SJCRH30 (cell line): ENCODE data around the gene C1QL2. TPM values are rescaled to one million over a fixed set of nuclear protein-coding genes. Genes with fewer than 3 reads are reported as not detected.

Source experiments
- DNase-seq, 2 experiments: peaks; one replicate each; pipeline ENCODE4 v3.0.0-alpha.2; 2015 to 2020
- H3K27ac ChIP-seq: fragments of 250-450 bp; sonication (Bioruptor Pico); 2 replicates; pipeline ENCODE4 v1.5.1; 2020; ENCODE audit warnings: mild to moderate bottlenecking, moderate library complexity
- H3K27me3 ChIP-seq: fragments of 250-450 bp; sonication (Bioruptor Pico); 2 replicates; pipeline ENCODE4 v1.5.1; 2020; ENCODE audit warnings: mild to moderate bottlenecking, moderate library complexity
- H3K36me3 ChIP-seq: fragments of 250-450 bp; sonication (Bioruptor Pico); 2 replicates; pipeline ENCODE4 v1.5.1; 2020; ENCODE audit warnings: mild to moderate bottlenecking, moderate library complexity
- H3K4me1 ChIP-seq: fragments of 250-450 bp; sonication (Bioruptor Pico); 2 replicates; pipeline ENCODE4 v1.5.1; 2020; ENCODE audit warnings: mild to moderate bottlenecking, moderate library complexity
- H3K4me3 ChIP-seq: fragments of 250-450 bp; sonication (Bioruptor Pico); 2 replicates; pipeline ENCODE4 v1.5.1; 2020; ENCODE audit warnings: mild to moderate bottlenecking, moderate library complexity
- H3K9me3 ChIP-seq: fragments of 250-450 bp; sonication (Bioruptor Pico); replicated peaks from 2 replicates; pipeline ENCODE4 v1.5.1; 2020; ENCODE audit warnings: mild to moderate bottlenecking, moderate library complexity
- total RNA-seq: library from RNA; depleted of rRNA; stranded (reverse); fragments of >200 nt; shearing (Covaris generic); gene quantifications from 2 replicates; pipeline ENCODE4 v1.2.3, GENCODE V29; 2014

Gene C1QL2
- total RNA-seq, 1 experiment from 2014 or later: not detected

DNA sequence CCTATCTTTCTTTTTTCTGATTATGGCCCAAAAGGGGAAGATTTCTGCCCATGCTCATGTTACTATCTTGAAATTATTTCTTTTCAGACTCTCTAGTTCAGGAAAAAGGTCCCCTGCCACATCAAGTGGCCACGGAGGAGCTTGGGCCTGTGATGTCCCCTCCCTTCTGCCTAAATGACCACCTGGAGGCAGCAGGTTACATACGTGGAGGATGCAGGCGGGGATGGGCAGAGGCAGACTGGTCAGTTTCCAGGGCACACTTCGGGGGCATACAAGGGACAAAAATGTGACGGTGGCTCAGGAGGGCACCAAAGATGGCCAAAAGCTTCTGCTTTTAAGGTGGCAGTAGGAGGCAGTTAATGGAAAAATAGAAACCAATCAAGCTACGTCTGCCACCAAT lies 34.3 kb upstream of the C1QL2 start:
- Histone ChIP-seq H3K36me3 (no peaks in the 10 kb centered on the region), H3K4me1 (peaks cover 9% of the 10 kb centered on the region), H3K9me3 (no peaks in the 10 kb centered on the region), H3K4me3 (no peak overlapping the region), H3K27ac (no peak overlapping the region), H3K27me3 (no peaks in the 10 kb centered on the region; the same call in 1 of the 2 replicates)
- DNase-seq: no peak

DNA sequence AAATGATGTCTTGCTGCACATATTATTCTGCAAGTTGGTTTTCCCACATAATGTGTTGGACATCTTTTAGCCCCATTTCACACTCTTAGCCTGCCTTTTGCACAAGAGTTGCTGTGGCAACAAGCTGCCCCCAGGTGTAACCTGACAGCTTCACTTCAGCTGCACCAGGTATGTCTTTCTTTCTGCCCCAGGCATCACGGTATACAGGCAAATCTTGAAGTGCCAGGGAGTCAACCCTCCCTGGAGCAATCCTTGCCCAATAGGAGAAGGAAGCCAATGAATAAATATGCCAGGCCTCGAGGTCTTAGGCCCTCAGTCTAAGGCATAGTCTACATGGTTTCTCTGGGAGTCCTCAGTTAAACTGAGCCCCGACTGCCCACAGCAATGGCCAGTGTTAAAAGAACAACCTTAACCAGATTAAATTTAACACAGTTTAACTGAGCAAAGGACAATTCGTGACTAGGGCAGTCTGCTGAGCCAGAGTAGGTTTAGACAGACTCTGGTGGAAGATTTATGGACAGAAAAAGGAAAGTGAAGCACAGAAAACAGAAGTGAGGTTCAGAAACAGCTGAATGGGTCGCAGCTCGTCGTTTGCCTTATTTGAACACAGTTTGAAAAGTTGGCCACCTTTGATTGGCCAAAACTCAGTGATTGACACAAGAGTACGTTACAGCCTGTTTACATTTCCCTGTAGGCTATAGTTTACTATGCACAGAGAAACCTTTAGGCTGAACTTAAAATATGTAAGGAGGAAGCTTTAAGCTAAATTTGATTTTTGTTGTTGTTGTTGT lies 32.0 kb upstream of the C1QL2 start:
- Histone ChIP-seq H3K27ac (no peak overlapping the region), H3K4me1 (no peaks in the 10 kb centered on the region), H3K4me3 (no peak overlapping the region), H3K36me3 (no peaks in the 10 kb centered on the region), H3K27me3 (no peaks in the 10 kb centered on the region; the same call in 1 of the 2 replicates), H3K9me3 (no peaks in the 10 kb centered on the region)
- DNase-seq: no peak

DNA sequence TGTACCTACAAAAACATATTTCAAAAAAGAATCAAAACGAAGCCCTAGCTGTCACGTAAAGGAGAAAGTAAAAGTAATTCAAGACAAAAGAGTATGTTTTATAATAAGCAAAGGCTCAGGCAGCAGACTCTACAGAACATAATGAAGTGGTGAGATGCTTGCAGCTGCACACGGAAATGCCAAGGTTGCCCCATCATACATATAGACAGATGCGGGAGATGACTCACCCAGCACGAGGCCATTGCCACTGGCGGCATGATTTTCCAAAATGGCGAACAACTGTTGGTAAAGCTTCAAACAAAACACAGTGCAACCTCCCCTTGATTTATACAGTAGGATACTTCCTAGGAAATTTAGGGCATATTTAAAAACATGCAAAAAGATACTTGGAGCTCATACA lies 26.0 kb upstream of the C1QL2 start:
- DNase-seq: peak; percentile 23 to 27
- no peaks in the 10 kb centered on the region for H3K36me3 ChIP-seq
- H3K4me3 ChIP-seq: no peak overlapping the region
- no peaks in the 10 kb centered on the region; the same call in 1 of the 2 replicates for H3K27me3 ChIP-seq
- H3K27ac ChIP-seq: no peak overlapping the region
- H3K4me1 ChIP-seq: peaks cover 3% of the 10 kb centered on the region
- no peaks in the 10 kb centered on the region for H3K9me3 ChIP-seq

DNA sequence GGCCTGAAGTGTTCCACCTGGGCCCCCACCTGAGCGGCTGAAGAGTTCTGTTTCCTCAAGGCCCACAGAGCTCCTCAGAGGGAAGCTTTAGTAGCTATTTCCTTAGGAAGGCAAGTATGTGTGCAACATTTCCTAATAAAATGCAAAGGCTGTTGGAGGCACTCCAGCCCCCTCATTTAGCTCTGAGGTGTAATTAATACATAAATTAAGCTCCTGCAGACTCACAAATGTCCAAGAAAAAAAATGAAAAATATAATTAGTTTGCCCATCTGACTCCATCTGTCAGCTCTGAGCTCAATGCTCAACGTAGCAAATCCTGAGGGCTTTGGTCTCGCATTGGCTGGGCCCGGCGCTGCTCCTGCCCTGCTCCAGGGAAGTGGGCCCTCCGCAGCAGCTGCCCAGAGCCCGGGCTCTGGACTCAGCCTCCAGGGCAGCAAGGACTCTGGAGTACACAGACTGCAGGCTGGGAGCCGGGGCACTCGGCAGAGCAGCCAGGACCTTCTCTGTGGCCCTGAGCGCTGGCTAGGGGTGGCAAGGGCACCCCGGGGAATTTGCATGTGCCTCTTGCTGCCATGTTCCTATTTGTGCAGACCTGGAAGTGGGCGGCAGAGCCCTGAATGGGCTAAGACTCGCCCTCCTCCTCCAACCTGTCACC lies 23.4 kb upstream of the C1QL2 start:
- Histone ChIP-seq H3K36me3 (no peaks in the 10 kb centered on the region), H3K27me3 (no peaks in the 10 kb centered on the region), H3K9me3 (no peaks in the 10 kb centered on the region), H3K4me3 (no peak overlapping the region), H3K27ac (no peak overlapping the region), H3K4me1 (peaks cover 5% of the 10 kb centered on the region)
- DNase-seq: no peak

DNA sequence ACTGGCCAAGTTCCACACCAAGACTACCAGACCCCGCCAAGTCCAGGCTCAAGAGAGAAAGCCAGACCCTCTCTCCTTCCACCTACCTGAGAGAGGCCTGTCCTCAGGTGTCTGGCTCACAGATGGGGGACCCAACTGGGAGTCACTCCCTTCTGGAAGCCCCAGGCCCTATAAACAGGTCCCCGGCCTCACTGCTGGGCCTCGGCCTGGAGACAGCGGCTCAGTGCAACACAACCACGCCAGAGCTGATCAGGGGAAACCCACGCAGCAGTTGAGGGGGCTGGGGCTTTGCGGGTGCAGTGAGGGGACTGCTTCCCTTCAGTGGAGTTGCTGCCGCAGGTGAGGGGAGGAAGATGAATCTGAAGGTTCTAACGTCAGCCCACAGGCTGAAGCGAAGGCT lies 22.8 kb upstream of the C1QL2 start:
- no peaks in the 10 kb centered on the region for H3K27me3 ChIP-seq
- no peaks in the 10 kb centered on the region for H3K9me3 ChIP-seq
- H3K27ac ChIP-seq: no peak overlapping the region
- H3K4me3 ChIP-seq: no peak overlapping the region
- no peaks in the 10 kb centered on the region for H3K36me3 ChIP-seq
- no peak for DNase-seq
- H3K4me1 ChIP-seq: peaks cover 5% of the 10 kb centered on the region

DNA sequence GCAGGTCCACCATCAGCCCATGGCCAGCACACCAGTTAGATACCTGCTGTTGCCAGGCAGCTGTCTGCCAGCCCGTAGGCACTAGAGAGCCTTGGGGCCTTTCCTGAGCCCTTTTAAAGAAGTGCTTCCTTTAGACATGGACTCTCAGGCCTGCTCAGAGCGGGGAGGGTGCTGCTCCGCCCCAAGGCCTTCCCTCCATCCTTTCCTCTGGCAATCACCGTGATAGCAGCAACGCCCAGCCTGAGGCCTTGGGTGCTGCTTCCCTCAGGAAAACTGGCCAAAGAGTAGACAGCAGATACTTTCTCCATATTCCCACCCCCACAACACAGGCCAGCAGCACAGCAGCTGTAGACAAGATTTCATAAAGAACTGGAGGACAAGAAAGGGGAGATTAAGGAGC lies 22.3 kb upstream of the C1QL2 start:
- H3K9me3 ChIP-seq: no peaks in the 10 kb centered on the region
- DNase-seq: no peak
- H3K4me1 ChIP-seq: peaks cover 5% of the 10 kb centered on the region
- H3K4me3 ChIP-seq: no peak overlapping the region
- H3K36me3 ChIP-seq: no peaks in the 10 kb centered on the region
- no peaks in the 10 kb centered on the region for H3K27me3 ChIP-seq
- H3K27ac ChIP-seq: no peak overlapping the region

DNA sequence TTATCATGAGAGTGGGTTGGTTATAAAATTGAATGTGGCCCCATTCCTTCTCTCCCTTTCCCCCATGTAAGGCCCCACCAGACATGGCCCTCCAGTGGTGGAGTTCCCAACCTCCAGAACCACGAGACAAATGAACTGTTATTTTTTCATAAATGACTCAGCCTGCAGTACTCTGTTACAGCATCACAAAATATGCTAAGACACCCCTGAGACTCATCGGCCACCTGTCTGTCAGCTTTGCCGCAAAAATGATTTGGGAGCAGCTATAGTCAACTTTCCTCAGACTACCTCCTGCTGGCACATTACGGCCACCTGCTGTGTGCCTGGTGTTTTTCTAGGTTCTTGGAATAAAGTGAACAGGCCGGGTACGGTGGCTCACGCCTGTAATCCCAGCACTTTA lies 21.4 kb upstream of the C1QL2 start:
- Histone ChIP-seq H3K36me3 (no peaks in the 10 kb centered on the region), H3K9me3 (no peaks in the 10 kb centered on the region), H3K4me1 (peaks cover 5% of the 10 kb centered on the region), H3K27ac (no peak overlapping the region; the same call in 1 of the 2 replicates), H3K27me3 (no peaks in the 10 kb centered on the region), H3K4me3 (no peak overlapping the region)
- DNase-seq: peak in 1 of 2 experiments; percentile 10

DNA sequence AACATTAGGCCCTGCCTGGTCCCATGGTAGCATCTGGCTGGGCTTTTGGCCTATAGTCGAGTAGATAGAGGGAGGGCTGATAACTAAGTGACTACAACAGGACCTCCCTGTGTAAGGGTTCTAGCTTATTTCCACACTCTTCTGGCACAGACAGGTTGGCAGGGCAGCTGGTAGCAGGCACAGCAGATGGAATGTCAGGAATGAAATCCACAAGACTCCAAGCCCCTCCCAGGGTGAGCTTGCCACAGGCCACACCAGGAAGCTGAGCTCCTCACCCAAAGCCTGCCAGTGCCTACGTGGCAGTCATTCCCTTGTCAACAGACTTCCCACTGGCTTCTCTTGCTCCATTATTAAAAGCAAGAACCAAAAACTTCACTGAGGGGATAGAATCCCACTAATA lies 20.7 kb upstream of the C1QL2 start:
- H3K27me3 ChIP-seq: no peaks in the 10 kb centered on the region
- no peaks in the 10 kb centered on the region for H3K36me3 ChIP-seq
- no peaks in the 10 kb centered on the region for H3K9me3 ChIP-seq
- no peak overlapping the region for H3K4me3 ChIP-seq
- peak overlapping the region; percentile 37; the same call in 1 of the 2 replicates for H3K27ac ChIP-seq
- DNase-seq: peak in 1 of 2 experiments; percentile 29
- peaks cover 5% of the 10 kb centered on the region for H3K4me1 ChIP-seq

DNA sequence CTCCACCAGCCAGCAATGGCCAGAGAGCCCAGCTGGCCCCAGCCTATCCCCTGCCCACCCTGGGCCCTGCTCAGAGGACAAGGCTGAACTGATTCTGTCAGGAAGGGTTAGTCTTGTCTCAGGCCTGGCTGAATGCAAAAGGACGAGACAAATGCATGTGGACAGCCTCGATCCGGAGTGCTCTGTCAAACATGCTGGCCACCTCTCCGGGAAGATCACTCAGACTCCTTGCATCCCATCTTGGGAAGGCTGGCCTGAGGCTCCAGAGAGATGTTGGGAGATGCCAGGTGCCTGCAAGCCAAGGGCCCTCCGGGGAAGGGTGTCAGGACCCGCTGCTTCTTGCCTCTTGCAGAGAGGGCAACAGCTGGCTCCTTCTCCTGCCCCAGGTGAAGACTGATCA lies 20.2 kb upstream of the C1QL2 start:
- Histone ChIP-seq H3K27ac (no peak overlapping the region), H3K4me3 (no peak overlapping the region), H3K9me3 (no peaks in the 10 kb centered on the region), H3K4me1 (peaks cover 5% of the 10 kb centered on the region), H3K36me3 (no peaks in the 10 kb centered on the region), H3K27me3 (no peaks in the 10 kb centered on the region)
- DNase-seq: no peak

DNA sequence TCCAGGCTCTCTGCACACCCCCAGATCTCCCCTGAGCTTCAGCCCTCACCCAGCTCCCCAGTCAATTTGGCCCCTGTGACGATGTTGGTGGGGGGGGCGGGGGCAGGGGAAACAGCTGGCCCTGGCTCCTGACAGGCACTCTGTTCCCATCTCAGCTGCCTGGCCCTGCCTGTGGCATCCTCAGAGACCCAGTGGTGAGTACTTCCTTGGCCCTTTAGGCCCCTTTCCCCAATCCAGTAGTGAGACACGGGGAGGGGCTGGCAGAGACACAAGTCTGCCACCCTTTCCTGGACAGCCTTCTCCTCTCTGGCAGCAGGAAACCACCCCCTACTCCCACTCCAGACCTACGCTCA lies 19.3 kb upstream of the C1QL2 start:
- H3K27ac ChIP-seq: no peak overlapping the region
- H3K27me3 ChIP-seq: no peaks in the 10 kb centered on the region
- no peaks in the 10 kb centered on the region for H3K36me3 ChIP-seq
- no peak overlapping the region for H3K4me3 ChIP-seq
- DNase-seq: peak in 1 of 2 experiments; percentile 19
- H3K4me1 ChIP-seq: peaks cover 5% of the 10 kb centered on the region
- no peaks in the 10 kb centered on the region for H3K9me3 ChIP-seq

DNA sequence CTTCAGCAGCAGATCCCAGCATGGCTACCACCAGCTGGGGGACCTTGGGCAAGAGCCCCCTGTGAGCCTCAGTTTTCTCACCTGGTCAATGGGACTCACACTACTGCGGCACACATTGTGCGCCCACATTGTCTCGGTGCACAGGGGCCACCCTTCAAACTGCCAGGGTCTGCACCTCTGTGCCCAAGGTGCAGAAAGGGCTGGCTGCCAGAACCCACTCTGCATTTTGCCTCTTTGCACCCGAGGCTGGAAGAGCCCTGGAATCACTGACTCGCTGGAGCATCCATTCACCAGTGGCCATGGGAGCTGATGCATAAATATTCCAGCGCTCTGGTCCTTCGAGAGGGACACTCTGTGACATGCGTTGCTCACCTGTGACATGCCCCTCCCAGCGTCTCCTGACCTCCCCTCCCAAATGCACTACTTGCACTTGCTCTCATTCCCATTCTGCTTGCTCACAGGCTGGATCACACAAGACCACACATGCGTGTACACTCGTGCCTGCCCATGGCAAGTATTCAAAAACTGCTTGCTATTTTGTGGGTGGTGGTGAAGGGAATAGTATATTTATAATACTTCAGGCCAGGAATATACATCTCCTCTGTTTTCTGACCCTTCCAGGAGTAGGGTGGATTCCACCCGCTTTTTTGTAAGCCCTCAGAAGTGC lies 18.8 kb upstream of the C1QL2 start:
- Histone ChIP-seq H3K9me3 (no peaks in the 10 kb centered on the region), H3K27me3 (no peaks in the 10 kb centered on the region), H3K27ac (no peak overlapping the region), H3K36me3 (no peaks in the 10 kb centered on the region), H3K4me1 (peaks cover 5% of the 10 kb centered on the region), H3K4me3 (no peak overlapping the region)
- DNase-seq: no peak

DNA sequence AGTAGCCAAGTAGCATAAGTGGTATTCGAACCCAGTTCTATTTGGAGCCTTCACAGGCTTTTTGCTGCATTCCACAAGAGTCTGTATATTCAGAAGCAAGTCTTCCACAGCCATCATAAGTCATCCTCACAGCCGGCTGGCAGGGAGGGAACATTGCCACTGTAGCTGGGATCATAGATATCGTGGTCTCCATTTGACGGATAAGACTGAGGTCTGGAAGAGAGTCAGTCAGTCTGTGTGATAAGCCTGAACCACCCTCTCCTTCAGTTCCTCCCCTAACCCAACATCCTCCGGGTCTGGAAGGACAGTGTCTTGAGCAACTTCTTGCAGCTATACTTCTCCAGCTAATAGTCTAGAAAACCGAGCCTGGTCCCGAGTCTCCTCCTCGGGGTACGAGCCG lies 17.0 kb upstream of the C1QL2 start:
- Histone ChIP-seq H3K4me1 (peaks cover 5% of the 10 kb centered on the region), H3K4me3 (no peak overlapping the region), H3K36me3 (no peaks in the 10 kb centered on the region), H3K9me3 (no peaks in the 10 kb centered on the region), H3K27ac (no peak overlapping the region), H3K27me3 (no peaks in the 10 kb centered on the region)
- no peak for DNase-seq

DNA sequence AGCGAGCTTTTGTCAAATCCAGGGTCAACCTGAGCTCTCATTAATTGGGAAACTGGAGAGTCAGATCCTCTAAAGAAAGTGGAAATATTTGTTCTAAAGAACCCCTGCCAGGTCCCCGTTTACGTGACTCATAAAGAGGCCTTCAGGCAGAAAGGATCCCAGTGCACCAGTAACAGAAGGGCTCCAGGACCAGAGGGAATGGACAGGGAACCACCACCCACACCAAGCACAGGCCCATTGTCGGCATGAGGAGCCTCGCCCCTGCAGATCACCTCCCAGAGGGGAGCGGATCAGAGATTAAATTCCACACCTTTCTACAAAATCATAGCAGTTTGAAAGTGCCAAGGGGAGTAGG lies 16.4 kb upstream of the C1QL2 start:
- H3K27ac ChIP-seq: no peak overlapping the region
- H3K27me3 ChIP-seq: no peaks in the 10 kb centered on the region
- DNase-seq: no peak
- peaks cover 5% of the 10 kb centered on the region for H3K4me1 ChIP-seq
- H3K36me3 ChIP-seq: no peaks in the 10 kb centered on the region
- H3K4me3 ChIP-seq: no peak overlapping the region
- no peaks in the 10 kb centered on the region for H3K9me3 ChIP-seq

DNA sequence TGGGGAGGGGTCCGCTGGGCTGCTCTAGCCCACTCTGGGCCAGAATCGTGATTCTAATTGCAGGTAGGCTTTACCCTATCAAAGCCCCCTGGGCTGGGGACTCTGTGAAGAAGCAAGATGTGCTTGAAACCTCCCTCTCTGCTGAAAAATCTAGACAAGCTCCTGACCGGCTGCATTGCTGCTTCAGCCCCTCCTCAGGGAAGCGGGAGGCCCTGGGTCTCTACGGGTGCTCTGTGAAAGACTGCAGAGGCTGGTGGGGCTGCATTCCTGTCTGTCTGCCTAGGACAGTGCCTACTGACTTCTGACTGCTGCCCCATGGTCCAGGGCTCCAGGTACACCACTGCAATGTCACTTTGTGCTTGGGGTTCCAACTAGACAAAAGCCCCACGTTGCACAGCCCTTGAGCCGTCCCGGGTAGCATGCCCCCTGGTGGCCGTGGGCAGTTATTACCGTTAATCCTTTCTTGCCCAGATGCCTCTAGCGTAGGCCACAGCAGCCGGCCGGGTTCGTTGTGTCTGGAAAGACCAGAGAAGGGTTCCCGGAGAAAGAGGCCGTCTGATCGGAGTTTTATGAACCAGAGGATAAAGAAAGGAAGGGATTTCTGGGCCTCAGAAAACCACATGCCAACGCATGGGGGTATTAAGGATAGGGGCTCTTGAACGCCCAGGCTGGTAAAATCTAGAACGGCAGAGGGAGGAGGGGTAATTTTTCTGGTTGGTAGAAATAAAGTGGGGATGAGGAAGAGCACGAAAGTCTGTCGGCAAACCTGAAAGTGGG lies 15.9 kb upstream of the C1QL2 start:
- peaks cover under 1% of the 10 kb centered on the region for H3K4me1 ChIP-seq
- H3K4me3 ChIP-seq: no peak overlapping the region
- peak; percentile 36 to 57 for DNase-seq
- no peaks in the 10 kb centered on the region for H3K27me3 ChIP-seq
- no peaks in the 10 kb centered on the region for H3K9me3 ChIP-seq
- H3K36me3 ChIP-seq: no peaks in the 10 kb centered on the region
- H3K27ac ChIP-seq: no peak overlapping the region
